Stimulated activated CD4-positive, alpha-beta T cell treated with anti-CD3 and anti-CD28 coated beads, Interleukin-15, amount 100 ng/mL, for 48 hours (primary cell): ENCODE data around the gene CHRNG.
"Not testable (repeated sequence)": the region's sequence is repeated elsewhere in the genome, so short reads cannot be mapped to it uniquely, and the experiment has no call there.

Experiments
- DNase-seq, 2 donors: peaks; one replicate each; pipeline ENCODE4 v3.0.0-alpha.2; 2020; ENCODE audit warnings: low read depth in 2 of 2

The CHRNG gene

DNA sequence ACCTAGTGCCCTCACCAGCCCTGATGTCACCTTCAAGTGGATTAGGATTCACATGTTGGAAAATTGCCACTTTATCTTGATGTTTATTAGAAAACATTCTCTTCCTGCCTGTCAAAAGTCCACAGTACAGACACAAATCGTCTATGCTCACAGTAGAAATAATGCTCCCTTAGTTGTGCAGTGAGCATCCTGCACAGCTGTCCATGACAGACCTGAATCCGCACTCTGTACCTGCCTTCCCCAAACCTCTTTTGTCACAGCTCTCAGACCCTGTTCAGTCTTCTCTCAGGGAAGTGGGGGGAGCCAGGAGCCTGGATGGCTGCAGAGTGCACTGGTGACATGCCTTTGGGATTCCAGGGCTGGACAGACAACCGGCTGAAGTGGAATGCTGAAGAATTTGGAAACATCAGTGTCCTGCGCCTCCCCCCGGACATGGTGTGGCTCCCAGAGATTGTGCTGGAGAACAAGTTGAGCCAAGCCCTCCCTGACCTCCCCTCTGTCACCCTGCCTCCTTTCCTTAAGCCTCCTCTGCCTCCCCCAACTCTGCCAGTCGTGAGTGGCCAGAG, 11.5 kb upstream of the CHRNG start:
- DNase-seq = no peak

DNA sequence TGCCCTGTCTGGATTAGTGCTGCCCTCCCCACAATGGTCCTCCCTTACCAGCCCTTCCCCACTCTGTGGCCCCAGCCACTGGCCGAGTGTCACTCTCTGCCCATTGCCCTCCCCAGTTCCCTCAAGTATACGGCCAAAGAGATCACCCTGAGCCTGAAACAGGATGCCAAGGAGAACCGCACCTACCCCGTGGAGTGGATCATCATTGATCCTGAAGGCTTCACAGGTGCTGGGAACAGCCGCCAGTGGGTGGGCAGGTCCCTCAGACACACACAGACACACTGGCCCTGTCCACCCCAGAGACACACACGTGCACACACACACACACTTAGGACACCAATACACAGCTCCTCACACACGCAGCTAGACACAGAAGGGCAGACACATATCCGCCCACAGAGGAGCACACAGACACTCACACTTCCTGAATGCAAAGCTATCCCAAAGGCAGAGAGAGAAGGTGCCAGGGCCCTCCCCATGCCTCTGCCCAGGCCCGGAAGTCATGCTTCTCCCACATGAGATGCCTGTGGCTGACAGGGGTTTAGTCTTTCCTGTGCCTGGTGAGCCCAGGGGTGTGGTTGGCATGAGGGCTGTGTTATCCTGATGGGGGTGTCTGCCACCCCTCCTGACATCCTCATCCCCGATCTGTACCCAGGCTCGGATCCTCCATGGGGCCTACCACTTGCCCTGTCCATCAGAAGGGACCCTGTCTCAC, 10.6 kb upstream of the CHRNG start:
- DNase-seq = no peak

DNA sequence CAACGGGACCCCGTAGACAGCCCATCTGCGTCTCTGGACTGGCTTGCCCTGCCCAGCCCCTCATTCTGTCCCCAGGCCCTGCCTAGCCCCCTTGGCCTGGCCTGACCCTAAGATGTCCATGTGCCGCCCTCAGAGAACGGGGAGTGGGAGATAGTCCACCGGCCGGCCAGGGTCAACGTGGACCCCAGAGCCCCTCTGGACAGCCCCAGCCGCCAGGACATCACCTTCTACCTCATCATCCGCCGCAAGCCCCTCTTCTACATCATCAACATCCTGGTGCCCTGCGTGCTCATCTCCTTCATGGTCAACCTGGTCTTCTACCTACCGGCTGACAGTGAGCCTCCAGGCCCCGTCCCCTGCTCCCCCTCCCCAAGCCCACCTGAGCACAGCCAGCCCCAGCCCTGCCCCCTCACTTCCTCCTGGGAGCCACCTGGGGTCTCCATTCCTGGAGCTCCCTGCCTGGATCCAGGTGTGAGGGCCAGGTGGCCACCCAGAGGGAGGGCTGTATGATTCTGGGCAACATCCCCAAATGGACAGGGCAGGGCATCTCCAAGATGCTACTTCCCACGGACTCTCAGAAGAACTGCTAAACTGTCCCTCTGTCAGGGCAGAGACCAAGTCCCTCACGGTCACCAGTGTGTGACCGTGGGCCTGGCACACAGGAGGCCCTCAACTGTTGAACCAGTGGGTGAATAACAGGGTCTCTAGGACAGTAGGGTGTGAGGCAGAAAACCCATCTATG, 9.5 kb upstream of the CHRNG start:
- DNase-seq = no peak

DNA sequence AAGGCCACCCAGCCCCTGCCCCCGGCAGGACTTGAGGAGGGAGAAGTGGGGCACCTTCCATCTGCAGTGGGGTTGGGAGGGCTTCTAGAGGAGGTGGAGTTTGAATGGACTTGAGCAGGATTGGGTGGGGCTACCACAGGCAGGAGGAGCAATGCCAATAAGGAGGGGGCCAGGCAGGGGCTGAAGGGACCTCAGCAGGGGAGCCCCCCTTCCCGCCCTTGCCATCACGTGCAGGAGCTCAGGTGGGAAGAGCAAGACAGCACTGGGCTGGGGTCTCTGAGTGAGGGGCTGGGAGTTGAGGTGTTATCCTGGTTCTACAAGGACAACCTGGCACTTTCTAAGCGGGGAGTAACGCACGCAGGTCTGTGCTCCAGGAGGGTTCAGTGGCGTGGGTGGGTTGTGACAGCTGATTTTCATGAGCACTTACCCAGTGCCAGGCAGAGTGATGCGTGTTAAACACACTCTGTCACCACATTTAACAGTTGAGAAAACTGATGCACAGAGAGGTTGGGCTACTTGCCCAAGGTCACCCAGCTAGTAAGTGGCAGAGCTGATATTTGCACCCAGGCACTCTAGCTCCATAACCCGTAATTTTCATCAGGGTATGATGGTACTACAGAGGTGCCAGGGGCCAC, 8.7 kb upstream of the CHRNG start:
- DNase-seq = no peak

DNA sequence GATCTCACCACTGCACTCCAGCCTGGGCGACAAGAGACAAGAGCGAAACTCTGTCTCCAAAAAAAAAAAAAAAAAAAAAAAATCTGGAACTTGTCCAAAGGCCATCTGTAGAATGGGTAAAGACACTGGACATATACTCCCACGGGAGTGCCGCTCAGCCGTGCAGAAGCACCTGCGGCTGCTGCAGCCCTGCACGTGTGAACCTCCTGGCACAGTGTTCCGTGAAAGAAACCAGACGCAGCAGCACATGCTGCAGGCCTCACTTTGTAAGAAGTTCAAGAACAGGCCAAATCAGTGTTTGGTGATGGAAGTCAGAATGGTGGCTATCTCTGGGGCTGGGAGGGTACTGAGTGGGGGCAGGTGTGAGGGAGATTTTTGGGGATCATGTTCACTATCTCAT, 7.1 kb upstream of the CHRNG start:
- DNase-seq = no peak

DNA sequence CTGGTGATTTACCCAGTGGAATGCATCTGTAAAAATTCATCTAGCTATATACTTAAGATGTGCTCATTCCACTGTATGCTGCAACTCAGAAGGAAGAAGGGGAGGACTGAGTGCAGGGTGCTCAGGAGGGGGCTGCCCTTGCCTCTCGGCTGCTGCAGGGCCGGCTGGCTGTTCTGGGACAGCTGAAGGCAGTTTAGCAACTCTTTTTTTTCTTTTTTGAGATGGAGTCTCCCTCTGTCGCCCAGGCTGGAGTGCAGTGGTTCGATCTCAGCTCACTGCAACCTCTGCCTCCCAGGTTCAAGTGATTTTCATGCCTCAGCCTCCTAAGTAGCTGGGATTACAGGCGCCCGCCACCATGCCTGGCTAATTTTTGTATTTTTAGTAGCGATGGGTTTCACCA, 6.7 kb upstream of the CHRNG start:
- not testable (repeated sequence) for DNase-seq

DNA sequence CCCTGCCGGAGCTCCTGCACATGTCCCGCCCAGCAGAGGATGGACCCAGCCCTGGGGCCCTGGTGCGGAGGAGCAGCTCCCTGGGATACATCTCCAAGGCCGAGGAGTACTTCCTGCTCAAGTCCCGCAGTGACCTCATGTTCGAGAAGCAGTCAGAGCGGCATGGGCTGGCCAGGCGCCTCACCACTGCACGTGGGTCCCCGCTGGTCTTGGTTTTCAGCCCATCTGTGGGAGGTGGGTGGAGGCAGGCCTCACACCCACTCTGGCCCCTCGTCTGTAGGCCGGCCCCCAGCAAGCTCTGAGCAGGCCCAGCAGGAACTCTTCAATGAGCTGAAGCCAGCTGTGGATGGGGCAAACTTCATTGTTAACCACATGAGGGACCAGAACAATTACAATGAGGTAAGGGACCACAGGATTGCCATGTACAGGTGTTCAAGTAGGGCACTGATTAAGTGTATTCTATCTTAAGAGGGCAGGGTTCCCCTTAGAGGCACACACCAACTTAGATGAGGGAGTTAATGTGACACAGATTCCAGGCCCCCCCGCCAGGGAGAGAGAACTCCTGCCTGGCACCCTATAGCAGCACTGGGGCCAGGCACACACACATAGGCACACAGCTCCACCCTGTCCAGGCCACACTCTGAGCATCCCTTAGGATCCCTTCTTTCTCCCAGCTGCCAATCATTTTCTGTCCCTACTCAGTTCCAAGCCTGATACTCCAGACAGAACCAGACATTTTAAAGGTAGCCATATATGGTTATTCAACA, 5.4 kb upstream of the CHRNG start:
- no peak for DNase-seq

DNA sequence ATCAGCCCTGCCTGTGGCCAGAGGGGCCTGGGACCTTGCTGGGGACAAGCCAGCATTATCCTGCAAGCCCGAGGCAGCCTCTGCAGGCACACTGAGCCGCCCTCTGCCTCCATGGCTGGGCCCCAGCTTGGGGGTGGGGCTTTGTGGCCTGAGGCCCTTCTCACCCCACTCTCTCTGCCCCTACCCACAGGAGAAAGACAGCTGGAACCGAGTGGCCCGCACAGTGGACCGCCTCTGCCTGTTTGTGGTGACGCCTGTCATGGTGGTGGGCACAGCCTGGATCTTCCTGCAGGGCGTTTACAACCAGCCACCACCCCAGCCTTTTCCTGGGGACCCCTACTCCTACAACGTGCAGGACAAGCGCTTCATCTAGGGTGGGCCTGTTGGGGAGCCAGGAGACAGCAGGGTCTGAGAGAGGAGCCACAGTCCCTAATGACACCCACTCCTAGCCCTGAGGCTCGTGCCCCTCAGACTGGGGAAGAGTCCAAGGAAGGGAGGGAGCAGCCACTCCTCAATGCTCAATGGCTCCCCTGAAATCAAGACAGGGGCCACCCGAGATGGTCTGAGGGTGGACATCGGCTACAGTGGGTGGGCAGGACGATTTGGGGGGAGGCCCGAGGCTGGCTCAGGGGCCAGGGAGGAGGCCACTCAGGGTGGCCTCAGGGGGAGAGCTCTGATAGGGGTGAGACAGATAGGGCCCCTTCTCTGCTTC, 4.4 kb upstream of the CHRNG start:
- no peak for DNase-seq

DNA sequence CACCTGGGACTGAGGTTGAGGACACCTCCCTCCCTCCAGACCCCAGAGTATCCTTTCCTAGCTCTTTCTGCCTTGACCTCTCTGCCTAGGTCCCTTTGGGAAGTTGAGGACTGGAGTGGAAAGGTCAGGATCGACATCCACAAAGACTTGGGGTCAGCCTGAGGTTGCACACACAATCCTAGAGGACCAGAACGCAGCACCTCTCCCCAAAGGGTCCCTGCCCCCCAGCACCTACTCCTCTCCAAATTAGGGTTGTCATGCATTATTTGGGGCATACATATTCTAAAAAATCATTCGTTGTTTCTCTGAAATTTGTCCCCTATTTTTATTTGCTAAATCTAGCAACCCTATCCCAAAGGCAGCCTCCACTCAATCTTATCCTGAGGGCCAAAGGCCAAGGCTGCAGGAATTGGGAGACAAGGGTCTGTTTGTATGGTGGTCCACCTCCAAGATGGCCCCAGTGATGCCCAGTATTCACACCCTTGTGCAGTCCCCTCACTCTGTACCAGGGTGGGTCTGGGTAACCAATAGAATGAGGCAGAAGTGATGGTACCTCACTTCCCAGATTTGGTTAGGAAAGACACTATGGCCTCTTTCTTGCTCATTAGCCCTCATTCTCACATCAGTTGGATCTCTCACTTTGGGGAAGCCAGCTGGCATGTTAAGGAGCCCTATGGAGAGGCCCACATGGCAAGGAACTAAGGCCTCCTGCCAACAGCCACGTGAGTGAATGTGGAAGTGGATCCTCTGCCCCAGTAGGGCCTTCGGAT, 3.5 kb upstream of the CHRNG start:
- no peak for DNase-seq

DNA sequence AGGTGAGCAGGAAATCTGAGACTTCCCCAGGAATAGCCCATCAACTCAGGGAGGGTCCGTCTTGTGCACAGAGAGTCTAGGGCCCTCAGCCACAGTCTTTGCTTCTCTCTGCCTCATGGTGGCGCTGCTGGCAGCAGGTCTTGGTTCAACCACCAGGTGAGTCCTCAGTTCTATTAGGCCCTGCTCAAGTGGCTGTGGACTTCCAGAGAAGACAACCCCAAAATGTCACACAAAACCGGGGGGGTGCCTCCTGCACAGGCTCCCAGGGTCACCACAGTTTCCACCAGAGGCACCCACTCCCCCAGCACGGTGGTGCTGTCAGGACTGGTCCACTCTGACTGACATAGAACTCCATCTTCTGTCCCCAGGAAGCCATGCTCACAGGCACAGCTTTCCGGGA, 2.4 kb upstream of the CHRNG start:
- no peak for DNase-seq

DNA sequence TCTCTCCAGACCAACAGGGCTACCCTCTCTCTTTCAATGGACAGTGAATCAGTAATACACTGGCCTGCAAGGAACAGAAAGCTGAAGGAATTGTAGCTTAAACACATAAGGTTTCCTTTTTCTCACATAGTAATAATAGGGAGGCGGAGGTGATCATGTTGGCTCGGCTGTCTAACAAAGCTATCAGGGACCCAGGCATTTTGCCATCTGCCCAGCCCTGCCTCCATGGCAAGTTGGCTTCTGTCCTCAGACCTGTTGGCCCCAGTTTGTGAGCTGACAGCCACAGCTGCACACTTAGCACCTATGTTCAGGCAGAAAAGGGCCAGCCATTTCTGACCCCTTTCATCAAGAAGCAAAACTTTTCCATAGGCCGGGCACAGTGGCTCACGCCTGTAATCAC, 2.0 kb upstream of the CHRNG start:
- no peak for DNase-seq

DNA sequence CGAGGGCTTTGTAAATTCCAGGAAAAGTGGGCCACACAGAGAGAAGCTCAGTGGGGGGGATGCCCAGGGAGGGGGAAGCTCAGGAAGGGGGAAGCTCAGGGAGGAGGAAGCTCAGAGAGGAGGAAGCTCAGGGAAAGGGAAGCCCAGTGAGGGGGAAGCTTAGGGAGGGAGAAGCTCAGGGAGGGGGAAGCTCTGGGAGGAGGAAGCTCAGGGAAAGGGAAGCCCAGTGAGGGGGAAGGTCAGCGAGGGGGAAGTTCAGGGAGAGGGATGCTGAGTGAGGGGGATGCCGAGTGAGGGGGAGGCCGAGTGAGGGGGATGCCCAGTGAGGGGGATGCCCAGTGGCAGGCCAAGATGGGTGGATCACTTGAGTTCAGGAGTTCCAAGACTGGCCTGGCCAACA, 821 bp upstream of the CHRNG start:
- no peak for DNase-seq

DNA sequence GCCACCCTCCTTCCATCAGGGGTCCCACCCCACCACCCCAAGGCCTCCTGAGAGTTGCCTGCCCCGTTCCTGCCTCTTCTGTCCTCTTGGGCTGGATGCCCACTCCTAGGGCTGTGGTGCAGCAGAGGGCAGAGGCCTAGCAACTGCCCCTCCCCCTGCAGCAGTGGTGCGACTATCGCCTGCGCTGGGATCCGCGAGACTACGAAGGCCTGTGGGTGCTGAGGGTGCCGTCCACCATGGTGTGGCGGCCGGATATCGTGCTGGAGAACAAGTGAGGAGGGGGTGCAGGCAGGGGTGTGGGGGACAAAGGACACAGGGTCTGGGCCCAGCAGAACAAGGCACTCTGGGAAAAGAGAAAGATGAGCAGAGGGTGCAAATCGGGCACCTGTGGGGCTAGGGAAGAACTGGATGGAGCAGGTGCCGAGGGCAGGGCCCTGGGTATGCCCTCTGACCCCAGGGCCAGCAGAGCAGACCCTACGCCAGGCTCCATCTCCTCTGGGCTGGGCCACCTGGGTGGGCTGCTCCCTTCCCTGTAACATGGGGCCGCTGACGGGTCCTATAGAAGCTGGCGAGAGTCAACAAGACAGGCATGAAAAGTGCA, 1.0 kb downstream of the CHRNG start:
- no peak for DNase-seq

DNA sequence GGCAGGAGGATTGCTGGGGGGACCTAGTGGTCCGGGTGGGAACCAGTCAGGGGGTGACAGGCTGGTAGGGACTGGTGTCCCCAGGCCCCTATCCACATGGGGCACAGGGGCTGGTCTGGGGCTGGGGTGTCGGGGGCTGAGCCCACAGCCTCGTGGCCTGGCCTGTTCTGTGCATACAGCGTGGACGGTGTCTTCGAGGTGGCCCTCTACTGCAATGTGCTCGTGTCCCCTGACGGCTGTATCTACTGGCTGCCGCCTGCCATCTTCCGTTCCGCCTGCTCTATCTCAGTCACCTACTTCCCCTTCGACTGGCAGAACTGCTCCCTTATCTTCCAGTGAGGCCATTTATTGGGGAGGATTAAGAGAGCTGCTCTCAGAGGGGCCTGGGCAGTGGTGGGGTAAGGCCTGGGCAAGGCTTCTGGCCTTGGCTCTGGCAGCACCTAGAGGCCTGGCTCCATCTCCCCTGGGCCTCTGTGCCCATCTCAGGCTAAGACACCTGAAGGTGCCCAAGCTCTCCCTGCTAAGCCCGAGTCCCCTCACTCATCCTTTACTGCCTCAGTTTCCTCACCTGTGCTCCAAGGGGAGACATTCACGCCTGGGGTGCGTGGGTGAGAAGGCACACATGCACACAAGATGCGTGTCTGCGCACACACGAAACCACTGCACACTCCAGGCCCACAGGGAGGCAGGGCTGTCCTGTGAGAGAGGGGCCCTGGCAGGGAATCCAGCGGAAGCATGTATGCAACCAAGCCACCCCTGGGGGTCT, 1.9 kb downstream of the CHRNG start:
- no peak for DNase-seq

DNA sequence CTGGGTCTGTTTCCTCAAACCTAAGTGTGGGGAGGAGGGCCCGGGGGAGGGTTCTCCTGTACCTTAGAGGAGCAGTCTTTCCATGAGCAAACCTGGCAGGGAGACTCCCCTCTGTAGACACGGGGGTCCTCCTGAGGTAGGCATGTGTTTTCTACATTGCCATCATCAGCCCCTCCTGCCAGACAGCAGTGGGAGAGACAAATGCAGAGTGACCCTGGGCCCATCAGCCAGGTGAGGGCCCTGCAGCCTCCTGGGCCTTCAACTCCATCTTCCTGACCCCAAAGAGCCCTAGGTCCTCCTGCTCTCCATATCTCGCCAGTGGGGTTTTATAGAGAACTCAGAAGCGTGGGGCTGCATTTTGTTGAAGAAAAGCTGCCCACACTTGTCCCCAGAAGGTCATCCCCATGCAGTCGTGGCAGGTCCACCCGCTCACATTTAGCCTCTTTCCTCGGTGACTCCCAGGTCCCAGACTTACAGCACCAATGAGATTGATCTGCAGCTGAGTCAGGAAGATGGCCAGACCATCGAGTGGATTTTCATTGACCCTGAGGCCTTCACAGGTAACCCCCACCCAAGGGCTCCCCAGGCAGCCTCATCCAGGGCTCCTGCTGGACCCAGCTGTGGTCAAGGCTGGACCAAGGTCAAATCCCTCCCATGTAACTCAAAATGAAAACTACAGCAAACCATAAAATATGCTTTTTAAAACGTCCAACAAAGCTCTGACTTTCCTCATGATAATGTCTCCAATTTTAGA, 2.6 kb downstream of the CHRNG start:
- DNase-seq = no peak

DNA sequence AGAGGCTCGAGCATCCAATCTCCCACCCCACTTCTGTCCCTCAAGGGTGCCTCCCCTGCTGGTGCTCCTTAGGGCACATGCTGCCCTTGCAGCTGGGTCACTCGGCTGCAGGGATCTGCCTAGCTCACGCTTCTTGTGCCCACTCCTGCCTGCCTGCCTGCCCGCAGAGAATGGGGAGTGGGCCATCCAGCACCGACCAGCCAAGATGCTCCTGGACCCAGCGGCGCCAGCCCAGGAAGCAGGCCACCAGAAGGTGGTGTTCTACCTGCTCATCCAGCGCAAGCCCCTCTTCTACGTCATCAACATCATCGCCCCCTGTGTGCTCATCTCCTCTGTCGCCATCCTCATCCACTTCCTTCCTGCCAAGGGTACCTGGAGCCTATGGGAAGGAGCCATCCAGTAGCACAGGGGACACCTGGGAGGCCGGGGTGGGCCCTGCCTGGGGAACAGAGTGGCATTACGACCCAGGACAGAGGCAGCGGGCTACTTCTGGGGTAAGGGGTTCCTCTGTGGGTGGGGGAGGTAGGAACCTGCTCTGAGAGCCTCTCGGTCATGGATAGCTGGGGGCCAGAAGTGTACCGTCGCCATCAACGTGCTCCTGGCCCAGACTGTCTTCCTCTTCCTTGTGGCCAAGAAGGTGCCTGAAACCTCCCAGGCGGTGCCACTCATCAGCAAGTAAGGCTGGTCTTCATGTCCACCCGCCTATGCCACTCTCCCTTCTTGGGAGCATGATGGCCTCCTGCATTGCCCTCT, 3.4 kb downstream of the CHRNG start:
- DNase-seq = no peak

DNA sequence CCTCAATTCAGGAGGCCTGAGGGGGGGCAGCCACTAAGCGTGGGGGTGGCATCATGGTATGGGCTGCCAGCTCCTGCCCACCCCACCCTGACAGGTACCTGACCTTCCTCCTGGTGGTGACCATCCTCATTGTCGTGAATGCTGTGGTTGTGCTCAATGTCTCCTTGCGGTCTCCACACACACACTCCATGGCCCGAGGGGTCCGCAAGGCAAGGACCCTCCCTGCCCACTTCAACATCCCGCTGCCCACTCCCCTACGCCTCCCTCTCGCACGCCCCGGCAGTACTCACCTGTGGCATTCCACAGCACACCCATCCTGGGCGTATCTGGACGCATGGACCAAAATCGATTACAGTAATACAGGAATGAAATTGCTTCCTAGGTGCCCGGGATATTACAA, 4.0 kb downstream of the CHRNG start:
- DNase-seq = no peak
